CD4-positive, alpha-beta T cell treated with Interleukin-6 for 4 hours (primary cell): ENCODE results near the gene MYDGF.
"Not testable (repeated sequence)": the region's sequence is repeated elsewhere in the genome, so short reads cannot be mapped to it uniquely, and the experiment has no call there.

ENCODE experiments used
- DNase-seq: peaks from one replicate; pipeline ENCODE4 v3.0.0-alpha.2; 2020; ENCODE audit warnings: mixed read lengths

Gene MYDGF

GRCh38 chr19:4699826-4700692 lies 29.9 kb upstream of the MYDGF start:
- no peak for DNase-seq

- DNase-seq, result no peak
Measured at GRCh38 chr19:4697304-4697703, 27.2 kb upstream of the MYDGF start.

GRCh38 chr19:4695224-4695731 lies 25.1 kb upstream of the MYDGF start:
- no peak for DNase-seq

GRCh38 chr19:4694211-4694987 lies 24.3 kb upstream of the MYDGF start:
- no peak for DNase-seq

GRCh38 chr19:4693471-4694121 lies 23.5 kb upstream of the MYDGF start:
- DNase-seq, result no peak

GRCh38 chr19:4693078-4693350 lies 22.9 kb upstream of the MYDGF start:
- no peak for DNase-seq

GRCh38 chr19:4692251-4693077 lies 22.3 kb upstream of the MYDGF start:
- no peak for DNase-seq

- DNase-seq, result no peak
Measured at GRCh38 chr19:4691373-4691772, 21.2 kb upstream of the MYDGF start.

- no peak for DNase-seq
Measured at GRCh38 chr19:4690361-4690760, 20.2 kb upstream of the MYDGF start.

- no peak for DNase-seq
Measured at GRCh38 chr19:4689403-4689802, 19.3 kb upstream of the MYDGF start.

GRCh38 chr19:4688587-4688986 lies 18.4 kb upstream of the MYDGF start:
- DNase-seq, result no peak

GRCh38 chr19:4687396-4687795 lies 17.3 kb upstream of the MYDGF start:
- no peak for DNase-seq

GRCh38 chr19:4686700-4687099 lies 16.6 kb upstream of the MYDGF start:
- DNase-seq, result no peak

- no peak for DNase-seq
Measured at GRCh38 chr19:4684312-4685095, 14.4 kb upstream of the MYDGF start.

GRCh38 chr19:4682417-4683200 lies 12.5 kb upstream of the MYDGF start:
- DNase-seq, result no peak

- DNase-seq, result not testable (repeated sequence)
Measured at GRCh38 chr19:4680021-4680420, 9.9 kb upstream of the MYDGF start.

GRCh38 chr19:4678881-4679790 lies 9.0 kb upstream of the MYDGF start:
- DNase-seq, result no peak

- DNase-seq, result peak; percentile 23
Measured at GRCh38 chr19:4676955-4677731, 7.0 kb upstream of the MYDGF start.

GRCh38 chr19:4675346-4675745 lies 5.2 kb upstream of the MYDGF start:
- DNase-seq, result no peak
